B cell (primary cell): ENCODE data around the gene CIT. TPM values are rescaled to one million over a fixed set of nuclear protein-coding genes. Genes with fewer than 3 reads are reported as not detected.

Experiments used
- ATAC-seq: fragments of 200-7000 bp; cut with Tn5 transposase; one replicate; pipeline ENCODE4 v1.10.0; 2021; ENCODE audit warnings: low read depth, mild to moderate bottlenecking, moderate number of reproducible peaks, moderate library complexity
- CTCF ChIA-PET: fragments of 350-600 bp; sonication (Branson Sonifier 250); formaldehyde crosslinking; loops from one replicate; lab custom pipeline; 2021; ENCODE audit warnings: antibody characterized with exemption, inconsistent platforms; lab: Charles Lee
- POLR2A ChIA-PET: fragments of 350-600 bp; sonication (Branson Sonifier 250); formaldehyde crosslinking; loops from one replicate; lab custom pipeline; 2021; ENCODE audit warnings: antibody characterized with exemption; lab: Charles Lee
- DNase-seq: peaks from one replicate; pipeline ENCODE4 v3.0.0; 2013
- H2AFZ ChIP-seq: 2 replicates; pipeline ENCODE4 v1.6.1; 2012; ENCODE audit warnings: mild to moderate bottlenecking, low read depth, low read length; ENCODE audit not compliant: insufficient read depth, poor library complexity, severe bottlenecking
- H3K27ac ChIP-seq, 2 donors: 1 replicate in 1 of 2; 2 replicates in 1 of 2; pipeline ENCODE4 v1.5.1; 2012 to 2013; ENCODE audit warnings: low read length in 2 of 2, mild to moderate bottlenecking in 2 of 2, moderate library complexity in 1 of 2
- H3K27me3 ChIP-seq, 4 experiments: fragments of 200-600 bp in 1 of 4; sonication (generic) in 1 of 4; replicated peaks in 1 of 4; 1 replicate in 2 of 4; 2 replicates in 2 of 4; pipeline versions ENCODE4 v1.6.1 to v1.7.0; 2013 to 2016; ENCODE audit warnings: low read length in 3 of 4, mild to moderate bottlenecking in 2 of 4, mixed read lengths in 1 of 4, moderate library complexity in 1 of 4; ENCODE audit not compliant: insufficient read depth in 4 of 4, control insufficient read depth in 3 of 4; ENCODE audit errors: control extremely low read depth in 1 of 4
- H3K36me3 ChIP-seq, 2 experiments: replicated peaks in 1 of 2; 1 replicate in 1 of 2; 2 replicates in 1 of 2; pipeline versions ENCODE4 v1.6.1 to v1.7.1; 2013; ENCODE audit warnings: low read length in 1 of 2; ENCODE audit not compliant: insufficient read depth in 2 of 2, control insufficient read depth in 1 of 2; ENCODE audit errors: control extremely low read depth in 1 of 2, extremely low read depth in 1 of 2
- H3K4me1 ChIP-seq, 2 donors: fragments of 200-600 bp in 1 of 2; sonication (generic) in 1 of 2; 1 replicate in 1 of 2; 2 replicates in 1 of 2; pipeline versions ENCODE4 v1.5.1 to v1.6.1; 2013 to 2017; ENCODE audit warnings: low read length in 2 of 2; ENCODE audit not compliant: control insufficient read depth in 2 of 2, insufficient read depth in 2 of 2
- H3K4me2 ChIP-seq: replicated peaks from 2 replicates; pipeline ENCODE3; 2012; ENCODE audit warnings: mild to moderate bottlenecking, low read depth, low read length; ENCODE audit not compliant: poor library complexity, severe bottlenecking
- H3K4me3 ChIP-seq, 5 experiments: fragments of 200-600 bp in 1 of 5; sonication (generic) in 1 of 5; 1 replicate in 3 of 5; 2 replicates in 2 of 5; pipeline versions ENCODE4 v1.5.1 to v1.7.0; 2011 to 2016; ENCODE audit warnings: low read length in 4 of 5, mild to moderate bottlenecking in 4 of 5, low read depth in 2 of 5, control low read depth in 1 of 5, moderate library complexity in 1 of 5; ENCODE audit not compliant: insufficient read depth in 1 of 5; ENCODE audit errors: control extremely low read depth in 1 of 5, extremely low read depth in 1 of 5
- H3K79me2 ChIP-seq: fragments of 200-600 bp; sonication (generic); one replicate; pipeline ENCODE4 v1.6.0; 2016; ENCODE audit warnings: low read length; ENCODE audit not compliant: control insufficient read depth, insufficient read depth
- H3K9ac ChIP-seq: fragments of 200-600 bp; sonication (generic); 2 replicates; pipeline ENCODE4 v1.6.1; 2017; ENCODE audit warnings: mild to moderate bottlenecking, low read length, moderate library complexity
- H3K9me3 ChIP-seq, 3 donors: one replicate each; pipeline versions ENCODE4 v1.6.1 to v1.7.1; 2013; ENCODE audit warnings: low read length in 2 of 3; ENCODE audit not compliant: control insufficient read depth in 2 of 3, insufficient read depth in 1 of 3; ENCODE audit errors: control extremely low read depth in 1 of 3
- H4K20me1 ChIP-seq: 2 replicates; pipeline ENCODE4 v1.6.0; 2012; ENCODE audit warnings: mild to moderate bottlenecking, low read length; ENCODE audit not compliant: insufficient read depth, control insufficient read depth, poor library complexity, severe bottlenecking
- H3K27ac Mint-ChIP-seq: one replicate; pipeline ENCODE4 v1.8.0; 2021; ENCODE audit warnings: mixed read lengths
- H3K27me3 Mint-ChIP-seq: one replicate; pipeline ENCODE4 v1.8.0; 2021; ENCODE audit warnings: mixed read lengths
- H3K4me1 Mint-ChIP-seq: one replicate; pipeline ENCODE4 v1.8.0; 2021; ENCODE audit warnings: mixed read lengths
- H3K4me3 Mint-ChIP-seq: one replicate; pipeline ENCODE4 v1.8.0; 2021; ENCODE audit warnings: mixed read lengths
- H3K9me3 Mint-ChIP-seq: one replicate; pipeline ENCODE4 v1.8.0; 2022; ENCODE audit warnings: mixed read lengths; ENCODE audit not compliant: insufficient read depth
- CTCF ChIP-seq: fragments of 200-600 bp; IDR thresholded peaks from one replicate; pipeline ENCODE4 v1.8.0; 2022; ENCODE audit warnings: antibody characterized with exemption, mild to moderate bottlenecking
- EZH2 ChIP-seq: IDR thresholded peaks from 2 replicates; pipeline ENCODE4 v1.6.1; 2012; ENCODE audit warnings: borderline replicate concordance, low read depth, mild to moderate bottlenecking, moderate library complexity, low read length; ENCODE audit not compliant: insufficient read depth, poor library complexity, severe bottlenecking
- WGBS: methylation state at CpG from one replicate; pipeline ENCODE4 v1.1.5; 2013; ENCODE audit warnings: missing lambda C conversion rate; ENCODE audit not compliant: insufficient coverage; 5-methylcytosine and 5-hydroxymethylcytosine counted together
- intact Hi-C: fragments of 100-400 bp; cut with micrococcal nuclease; formaldehyde crosslinking; loops from one replicate; pipeline ENCODE4 v1.10.0; 2022
- polyA plus RNA-seq: library from polyadenylated mRNA; depleted of rRNA; stranded (reverse); fragments of >200 nt; gene quantifications from 2 replicates; pipeline ENCODE4 v1.2.3, GENCODE V29; 2012
- total RNA-seq, 2 donors: library from RNA; stranded (reverse); fragments of 120-200 nt in 1 of 2; gene quantifications; 1 replicate in 1 of 2; 2 replicates in 1 of 2; pipeline versions ENCODE4 v1.2.3 to v1.2.4, GENCODE V29; 2013 to 2022

The CIT gene
- total and polyA plus RNA-seq, 2 donors (not counting 1 experiment from before 2014, with no cell fraction given): 1.4 to 6.1 TPM

DNA sequence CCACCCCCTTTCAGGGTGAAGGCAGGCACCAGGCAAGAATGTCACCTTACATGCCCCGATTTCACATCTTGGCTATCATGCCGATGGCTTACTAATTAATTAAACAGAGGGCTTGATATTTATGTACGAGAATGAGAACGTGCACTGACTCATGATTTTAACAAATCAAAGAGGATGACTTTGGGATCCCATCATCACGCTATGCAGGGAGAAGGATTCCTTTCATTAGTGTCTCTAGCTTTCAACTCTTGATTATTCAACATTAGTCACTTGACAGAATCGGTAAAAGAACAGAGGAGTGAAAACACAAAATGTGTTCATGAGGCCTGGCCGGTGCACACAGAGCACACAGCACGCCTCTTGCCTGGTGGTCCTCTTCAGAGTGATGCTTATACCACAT is 128.6 kb downstream of the CIT start:
- Mint-ChIP-seq H3K27me3 (no peaks in the 10 kb centered on the region), H3K9me3 (peaks cover 19% of the 10 kb centered on the region), H3K4me3 (no peak overlapping the region), H3K4me1 (no peaks in the 10 kb centered on the region), H3K27ac (no peak overlapping the region)
- ChIA-PET POLR2A (no interaction called here), CTCF (no interaction called here)
- no peaks in the 10 kb centered on the region for H3K4me1 ChIP-seq
- ATAC-seq (no peak), DNase-seq (no peak)
- no peak overlapping the region for H2AFZ ChIP-seq
- 100% methylated on average over 3 of the region's 8 CpGs for WGBS
- no peak overlapping the region for H3K9ac ChIP-seq
- H4K20me1 ChIP-seq: no peaks in the 10 kb centered on the region
- intact Hi-C loops: no loop called here
- H3K27ac ChIP-seq: no peak overlapping the region
- H3K79me2 ChIP-seq: no peaks in the 10 kb centered on the region
- H3K36me3 ChIP-seq: peaks cover 0 to 2% of the 10 kb centered on the region in 2 experiments
- peaks cover 4 to 13% (median 7%) of the 10 kb centered on the region in 3 donors for H3K9me3 ChIP-seq
- TF ChIP-seq CTCF (no peak), EZH2 (no peak)
- H3K4me3 ChIP-seq: no peak overlapping the region
- no peak overlapping the region for H3K4me2 ChIP-seq
- no peaks in the 10 kb centered on the region for H3K27me3 ChIP-seq

- intact Hi-C loops: no loop called here
- Mint-ChIP-seq H3K27me3 (no peaks in the 10 kb centered on the region), H3K27ac (no peak overlapping the region), H3K9me3 (peaks cover 19% of the 10 kb centered on the region), H3K4me1 (no peaks in the 10 kb centered on the region), H3K4me3 (no peak overlapping the region)
- ChIA-PET POLR2A (no interaction called here), CTCF (no interaction called here)
- Histone ChIP-seq H3K4me3 (no peak overlapping the region), H3K4me2 (no peak overlapping the region), H3K27me3 (no peaks in the 10 kb centered on the region), H3K27ac (no peak overlapping the region), H2AFZ (no peak overlapping the region), H4K20me1 (no peaks in the 10 kb centered on the region), H3K9ac (no peak overlapping the region), H3K9me3 (peaks cover 4 to 13% (median 10%) of the 10 kb centered on the region in 3 donors), H3K4me1 (no peaks in the 10 kb centered on the region), H3K79me2 (no peaks in the 10 kb centered on the region), H3K36me3 (peaks cover 0 to 2% of the 10 kb centered on the region in 2 experiments)
- ATAC-seq: no peak
- WGBS: no CpG with 5 or more reads among the region's 2 CpGs
- TF ChIP-seq EZH2 (no peak), CTCF (no peak)
- no peak for DNase-seq
Observed at GRCh38 chr12:119746169-119746568, 131.0 kb downstream of the CIT start.
